HG03571 (cell line): ENCODE data around the gene SHCBP1L.

ENCODE experiments used
- ATAC-seq: cut with Tn5 transposase; IDR thresholded peaks from one replicate; pipeline ENCODE4 v1.9.1; 2021; ENCODE audit not compliant: unreplicated experiment

The SHCBP1L gene

DNA sequence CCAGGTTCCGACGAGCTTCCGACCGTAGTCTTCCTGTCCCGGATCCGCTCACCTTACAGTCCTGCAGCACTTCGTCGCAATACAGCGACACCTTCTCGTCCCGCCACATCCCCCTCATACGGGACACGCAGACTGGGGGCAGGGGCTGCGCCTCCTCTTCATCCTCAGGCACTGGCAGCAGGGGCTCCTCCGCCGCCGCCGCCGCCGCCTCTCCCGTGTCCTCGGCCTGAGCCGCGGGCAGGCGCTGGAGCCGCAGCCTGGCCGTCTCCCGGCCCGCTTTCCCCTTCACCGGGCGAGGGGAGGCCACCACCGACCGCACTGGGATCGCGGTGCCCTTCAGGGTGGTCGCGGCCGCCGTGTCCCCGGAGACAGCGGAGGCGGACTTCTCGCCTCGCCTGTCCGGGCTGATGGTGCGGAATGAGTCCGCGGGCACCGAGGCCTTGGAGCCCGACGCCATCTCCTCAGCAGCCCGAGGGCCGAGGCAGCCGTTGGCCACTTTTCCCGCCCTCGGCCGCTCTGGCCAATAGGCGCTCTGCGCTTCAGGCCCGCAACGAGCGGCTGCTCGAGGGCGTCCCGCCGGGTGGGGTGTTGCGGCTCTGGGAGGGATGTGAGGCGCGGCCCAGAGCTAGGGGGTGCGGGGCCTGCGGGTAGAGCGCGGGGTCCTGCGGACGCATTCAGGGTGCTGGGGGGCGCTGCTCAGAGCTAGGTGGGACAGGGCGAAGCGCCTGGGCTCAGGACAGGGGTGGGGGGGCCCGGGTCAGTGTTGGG lies at the start of gene SHCBP1L:
Gene SHCBP1L (minus strand): TSS at position 490 of the 768 bp plus-strand sequence. CDS start 33 bp downstream, at position 457.
- ATAC-seq = no peak

DNA sequence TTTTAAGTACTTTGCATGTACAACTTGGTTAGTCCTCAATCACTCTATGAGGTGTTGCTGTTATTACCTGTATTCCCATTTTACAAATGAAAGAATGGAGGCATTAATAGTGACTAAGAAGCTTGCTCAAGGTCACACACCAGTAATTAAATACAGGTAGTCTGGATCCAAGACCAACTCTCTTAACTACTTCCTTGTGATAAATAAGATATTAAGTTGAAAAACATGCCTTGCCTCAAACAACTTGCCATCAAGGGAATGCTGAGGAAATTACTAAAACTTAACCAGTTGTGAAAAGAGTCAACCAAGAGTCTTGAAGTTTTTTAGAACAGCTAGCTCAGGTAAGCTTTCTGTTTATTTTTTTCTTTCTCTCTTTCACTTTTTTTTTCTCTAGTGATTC lies 49.3 kb upstream of the SHCBP1L start:
- ATAC-seq = no peak

DNA sequence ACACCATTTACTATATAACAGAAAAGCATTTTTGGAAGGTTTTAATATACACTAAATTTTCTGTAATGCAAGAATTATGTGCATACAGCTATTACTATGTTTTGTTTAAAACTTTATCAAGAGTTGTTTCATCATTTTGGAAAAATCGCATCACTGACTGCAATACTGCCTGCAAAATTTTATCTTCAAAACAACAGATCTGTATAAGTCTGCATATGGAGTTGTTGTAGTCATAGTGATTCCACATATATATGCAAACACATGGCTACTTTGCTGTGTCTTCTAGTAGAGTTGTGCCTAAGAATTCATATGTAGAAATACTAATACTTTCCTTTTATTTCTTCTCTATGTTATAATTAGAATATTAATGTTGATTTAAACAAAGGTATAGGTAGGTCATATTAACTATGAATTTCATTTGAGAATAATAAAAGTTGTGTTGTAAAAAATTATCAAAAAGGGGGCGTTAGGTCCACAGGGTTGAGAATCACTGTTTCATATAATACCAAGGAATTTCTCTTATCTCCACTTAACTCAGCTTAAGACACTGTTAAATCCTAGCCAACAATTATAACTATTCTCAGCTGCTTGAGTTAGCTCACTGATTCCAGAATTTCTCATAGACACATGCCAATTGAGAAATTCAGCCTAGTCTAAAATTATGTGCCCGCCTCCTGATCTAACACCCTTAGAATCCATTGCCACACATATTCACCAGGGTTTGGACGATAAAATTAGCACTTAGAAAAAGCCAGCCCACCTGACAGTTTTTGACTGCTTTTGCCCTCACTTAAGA lies 47.4 kb upstream of the SHCBP1L start:
- ATAC-seq = no peak

DNA sequence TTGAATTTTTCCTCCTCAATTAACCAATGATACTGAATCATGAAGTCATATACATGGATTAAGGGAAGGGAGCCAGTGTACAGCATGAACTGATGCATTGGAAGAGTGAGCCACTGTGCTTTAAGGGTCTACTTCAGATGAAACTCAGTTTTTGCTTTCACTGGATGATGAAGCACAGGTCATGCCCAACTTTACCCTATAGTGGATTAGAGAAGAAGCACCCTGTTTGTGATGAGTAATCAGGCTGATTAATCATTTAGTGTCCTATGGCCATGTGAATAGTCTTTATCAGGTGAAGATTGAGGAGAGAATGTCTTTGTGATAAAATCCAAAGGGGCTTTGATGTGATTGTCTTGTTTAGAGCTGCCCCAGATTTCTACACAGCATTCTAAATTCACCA lies 45.5 kb upstream of the SHCBP1L start:
- ATAC-seq = no peak

DNA sequence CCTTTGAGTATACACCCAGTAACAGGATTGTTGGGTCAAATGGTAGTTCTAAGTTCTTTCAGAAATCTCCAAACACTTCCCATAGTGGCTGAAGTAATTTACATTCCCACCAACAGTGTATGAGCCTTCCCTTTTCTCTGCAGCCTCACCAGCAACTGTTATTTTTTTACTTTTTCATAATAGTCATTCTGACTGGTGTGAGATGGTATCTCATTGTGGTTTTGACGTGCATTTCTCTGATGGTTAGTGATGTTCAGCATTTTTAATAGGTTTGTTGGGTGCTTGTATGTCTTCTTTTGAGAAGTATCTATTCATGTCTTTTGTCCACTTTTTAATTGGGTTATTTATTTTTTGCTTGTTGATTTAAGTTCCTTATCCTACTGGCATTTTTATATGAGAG lies 43.9 kb upstream of the SHCBP1L start:
- no peak for ATAC-seq

DNA sequence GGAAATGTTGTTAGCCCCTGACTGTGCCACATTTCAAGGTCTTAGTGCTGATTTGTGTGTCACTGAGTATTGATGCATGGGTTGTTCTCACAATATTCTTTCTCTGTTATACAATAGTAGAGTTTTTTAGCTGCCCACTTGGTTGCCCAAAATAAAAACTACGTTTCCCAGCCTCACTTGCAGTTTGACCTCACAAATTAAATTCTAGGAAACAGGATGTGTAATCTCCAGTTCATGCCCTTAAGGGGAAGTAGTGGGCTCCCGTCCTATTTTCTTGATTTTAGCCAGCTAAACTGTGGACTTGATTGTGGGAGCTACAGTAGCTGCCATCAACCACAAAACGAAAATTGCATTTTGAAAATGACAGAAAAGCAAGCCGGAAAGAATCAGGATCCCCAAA lies 42.9 kb upstream of the SHCBP1L start:
- ATAC-seq = no peak

DNA sequence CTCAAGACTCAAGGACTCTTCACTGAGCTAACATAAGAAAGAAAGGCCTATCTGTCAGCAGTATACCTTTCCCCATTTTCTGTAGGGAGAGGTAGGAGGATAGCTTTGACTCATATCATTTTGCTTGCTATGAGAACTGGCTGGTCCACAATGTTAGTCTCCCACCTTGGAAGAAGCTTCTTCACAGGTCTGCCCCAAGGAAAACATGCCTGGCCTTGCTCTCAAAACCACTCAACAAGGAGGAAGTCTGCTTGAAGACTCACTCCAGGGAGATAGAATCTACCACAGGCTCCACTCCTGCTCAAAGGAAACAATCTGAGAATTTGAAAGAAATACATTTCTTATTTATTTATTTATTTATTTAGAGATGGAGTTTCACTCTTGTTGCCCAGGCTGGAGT lies 40.8 kb upstream of the SHCBP1L start:
- no peak for ATAC-seq

DNA sequence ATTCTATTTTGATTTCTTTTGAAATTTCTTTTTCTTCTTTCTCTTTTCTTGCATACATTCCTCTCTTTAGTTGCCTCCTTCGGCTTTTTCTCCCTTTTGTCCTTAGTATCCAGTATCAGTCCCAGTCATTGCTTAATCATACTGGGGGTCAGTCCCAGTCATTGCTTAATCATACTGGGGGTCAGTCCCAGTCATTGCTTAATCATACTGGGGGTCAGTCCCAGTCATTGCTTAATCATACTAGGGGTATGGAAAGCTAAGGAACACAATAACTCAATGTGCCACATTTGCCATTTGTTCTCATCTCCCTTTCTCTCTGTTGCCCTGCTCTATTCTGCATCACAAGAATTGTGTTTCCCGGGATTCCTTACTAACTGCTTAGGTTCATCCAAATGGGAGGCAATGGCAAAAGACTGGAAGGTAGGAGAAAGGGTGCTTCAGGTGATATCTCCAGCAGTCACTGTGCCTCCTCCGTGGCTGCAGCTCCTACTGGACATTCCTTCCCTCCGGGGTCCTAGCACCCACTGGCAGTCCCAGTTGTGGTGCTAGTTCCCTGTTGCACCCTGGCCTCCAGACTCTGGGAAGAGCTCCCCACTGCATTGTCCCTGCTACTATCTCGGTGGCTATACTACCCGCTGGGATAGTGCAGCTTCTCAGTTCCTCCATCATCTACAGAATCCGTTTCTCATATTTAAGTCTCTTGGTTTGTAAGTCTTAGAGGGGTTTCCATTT lies 37.6 kb upstream of the SHCBP1L start:
- ATAC-seq = no peak

DNA sequence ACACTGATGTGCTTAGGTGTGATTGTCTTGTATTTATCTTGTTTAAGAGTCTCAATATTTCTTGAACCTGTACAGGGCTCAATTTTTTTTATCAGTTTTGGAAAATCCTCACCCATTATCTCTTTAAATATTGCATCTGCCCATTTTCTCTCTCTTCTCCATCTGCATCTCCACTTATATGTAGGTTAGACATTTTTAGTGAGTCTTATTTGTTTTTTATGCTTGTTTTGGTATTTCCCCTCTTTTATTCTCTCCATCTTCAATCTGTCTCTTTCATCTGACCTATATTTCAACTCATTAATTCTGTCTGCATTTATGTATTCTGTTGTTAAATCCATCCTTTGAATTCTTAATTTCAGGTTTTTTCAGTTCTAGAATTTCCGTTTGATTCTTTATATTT lies 32.9 kb upstream of the SHCBP1L start:
- ATAC-seq = no peak

DNA sequence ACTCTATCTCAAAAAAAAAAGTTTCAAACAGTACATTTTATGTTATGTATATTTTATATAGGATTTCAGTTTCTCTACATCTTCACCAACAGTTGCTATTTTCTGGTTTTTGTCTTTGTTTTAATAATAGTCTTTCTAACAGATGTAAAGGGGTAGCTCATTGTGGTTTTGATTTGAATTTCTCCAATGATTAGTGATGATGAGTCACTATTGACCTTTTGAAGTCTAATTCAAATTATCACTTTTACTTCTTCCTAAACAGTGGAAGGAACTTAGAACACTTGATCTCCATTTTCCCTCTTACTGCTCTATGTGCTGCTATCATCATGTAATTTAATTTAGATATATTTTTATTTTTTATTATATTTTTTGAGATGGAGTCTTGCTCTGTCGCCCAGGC lies 31.7 kb upstream of the SHCBP1L start:
- ATAC-seq = no peak

DNA sequence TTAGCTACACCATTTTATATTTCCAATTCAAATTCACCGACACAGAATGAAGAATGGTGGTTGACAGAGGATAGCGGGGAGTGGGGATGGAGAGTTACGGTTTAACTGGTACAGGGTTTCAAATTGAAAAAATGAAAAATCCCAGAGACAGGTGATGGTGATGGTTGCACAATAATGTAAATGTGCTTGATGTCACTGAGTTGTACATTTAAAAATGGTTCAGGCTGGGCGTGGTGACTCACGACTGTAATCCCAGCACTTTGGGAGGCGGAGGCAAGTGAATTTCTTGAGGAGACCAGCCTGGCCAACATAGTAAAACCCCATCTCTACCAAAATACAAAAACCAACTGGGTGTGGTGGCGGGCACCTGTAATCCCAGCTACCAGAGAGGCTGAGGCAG lies 31.2 kb upstream of the SHCBP1L start:
- ATAC-seq = no peak

DNA sequence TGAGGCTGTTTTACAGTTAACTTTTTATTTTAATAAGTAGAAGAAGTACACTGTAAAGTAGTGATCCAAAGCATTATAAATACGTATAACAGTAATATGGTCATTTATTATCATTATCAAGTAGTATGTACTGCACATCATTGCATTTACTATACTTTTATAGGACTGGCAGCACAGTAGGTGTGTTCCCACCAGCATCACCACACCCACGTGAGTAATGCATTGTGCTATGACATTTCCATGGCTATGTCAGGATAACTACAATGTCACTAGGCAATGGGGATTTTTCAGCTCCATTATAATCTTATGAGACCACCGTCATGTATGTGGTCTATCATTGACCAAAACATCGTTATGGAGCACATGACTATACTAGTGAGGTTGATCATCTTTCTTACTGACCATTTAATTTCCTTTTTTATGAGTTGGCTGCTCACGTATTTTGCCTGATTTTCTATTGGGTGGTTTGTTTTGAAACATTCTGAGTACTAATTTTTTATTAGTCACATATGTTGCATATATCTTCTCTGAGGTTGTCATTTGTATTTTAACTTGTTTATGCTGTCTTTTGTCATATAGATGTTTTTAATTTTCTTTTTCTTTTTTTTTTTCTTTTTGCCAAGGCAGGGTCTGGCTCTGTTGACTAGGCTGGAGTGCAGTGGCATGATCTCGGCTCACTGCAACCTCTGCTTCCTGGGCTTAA lies 25.3 kb upstream of the SHCBP1L start:
- ATAC-seq = no peak

DNA sequence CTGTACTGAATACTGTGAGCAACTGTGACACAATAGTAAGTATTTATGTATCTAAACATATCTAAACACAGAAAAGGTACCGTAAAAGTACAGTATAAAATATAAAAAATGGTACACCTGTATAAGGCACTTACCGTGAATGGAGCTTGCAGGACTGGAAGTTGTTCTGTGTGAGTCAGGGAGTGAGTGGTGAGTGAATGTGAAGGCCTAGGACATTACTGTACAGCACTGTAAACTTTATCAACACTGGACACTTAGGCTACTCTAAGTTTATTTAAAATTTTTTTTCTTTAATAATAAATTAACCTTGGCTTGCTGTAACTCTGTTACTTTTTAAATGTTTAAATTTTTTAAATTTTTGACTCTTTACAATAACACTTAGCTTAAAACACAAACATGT lies 24.5 kb upstream of the SHCBP1L start:
- ATAC-seq = no peak

DNA sequence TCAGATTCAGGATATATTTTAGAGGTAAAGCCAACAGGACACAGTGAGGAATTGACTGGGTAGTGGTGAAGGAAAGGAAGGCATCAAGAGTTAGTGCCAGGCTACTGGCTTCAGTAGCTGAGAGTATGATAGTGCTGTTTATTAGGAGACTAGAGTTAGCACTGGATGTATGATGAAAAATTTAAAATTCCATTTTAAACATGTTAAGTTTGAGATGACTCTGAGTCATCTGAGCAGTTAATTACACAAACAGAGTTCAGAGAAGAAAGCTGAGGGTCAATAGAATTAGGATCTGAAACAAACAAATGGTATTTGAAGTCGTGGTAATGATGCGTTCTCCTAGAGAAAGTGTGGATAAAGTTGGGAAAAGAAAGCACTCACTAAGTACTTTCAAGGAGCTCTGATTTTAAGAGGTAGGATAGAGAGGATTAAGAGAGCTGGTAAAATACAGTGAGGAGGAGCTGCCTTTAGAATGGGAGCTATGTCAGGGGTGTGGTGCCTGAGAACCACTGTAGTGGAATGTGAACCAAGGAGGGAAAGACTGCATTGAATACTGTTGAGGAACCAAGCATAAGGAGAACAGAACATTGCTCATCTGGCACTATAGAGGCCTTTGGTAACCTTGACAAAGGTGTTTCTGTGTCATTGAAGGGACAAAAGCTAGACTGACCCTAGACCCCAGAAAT lies 21.7 kb upstream of the SHCBP1L start:
- no peak for ATAC-seq

DNA sequence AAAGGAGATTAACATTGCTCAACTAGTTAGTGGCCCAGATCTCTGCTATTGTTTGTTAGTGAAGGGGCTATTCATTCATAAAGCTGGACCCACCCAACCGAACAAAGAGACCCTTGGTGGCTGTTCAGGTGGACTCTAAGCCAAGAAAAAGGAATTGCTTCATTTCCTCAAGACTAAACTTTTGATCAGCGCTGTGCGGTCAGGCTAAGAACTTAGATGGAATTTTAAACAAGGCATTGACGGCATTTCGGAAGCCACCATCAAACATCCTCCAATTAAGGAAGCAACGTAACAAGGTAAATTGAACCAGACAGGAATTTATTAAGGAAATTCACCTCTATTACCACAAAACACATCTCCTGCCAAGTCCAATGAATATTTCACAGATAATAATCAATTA lies 19.9 kb upstream of the SHCBP1L start:
- no peak for ATAC-seq

DNA sequence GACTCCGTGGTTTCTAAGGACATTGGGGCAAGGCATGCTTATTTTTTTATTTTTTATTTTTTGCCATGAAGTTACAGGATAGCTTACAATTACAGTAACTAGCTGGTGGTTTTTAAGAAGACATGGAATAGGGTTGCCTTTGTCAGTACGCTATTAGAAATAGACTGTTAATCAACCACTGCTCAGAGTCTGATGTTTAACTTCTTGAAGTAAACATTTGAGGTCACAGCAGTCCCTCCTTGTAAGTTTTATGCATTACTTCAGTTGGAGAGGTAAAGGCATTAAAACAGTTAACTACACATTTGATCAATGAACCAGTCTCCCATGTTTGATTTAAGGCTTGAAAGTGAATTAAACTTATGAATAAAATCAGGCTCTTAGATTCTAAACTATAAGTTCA lies 19.3 kb upstream of the SHCBP1L start:
- no peak for ATAC-seq

DNA sequence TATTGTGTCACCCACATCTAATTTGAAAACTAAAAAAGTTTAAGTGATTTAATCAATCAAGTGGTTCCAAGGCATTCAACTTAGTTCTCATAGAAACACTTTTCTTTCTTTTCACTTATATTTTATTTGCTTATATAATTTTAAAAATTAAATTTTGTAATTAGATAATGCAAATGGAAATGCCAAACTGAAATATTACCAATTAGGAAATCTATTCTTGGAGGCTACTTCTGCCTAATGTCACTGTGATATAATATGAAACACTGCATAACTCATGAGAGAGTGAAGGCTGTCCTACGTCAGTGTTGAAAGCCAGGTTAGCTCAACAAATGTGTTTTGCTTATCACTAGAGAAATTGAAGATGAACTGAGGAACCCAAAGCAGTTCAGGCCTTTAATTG lies 18.3 kb upstream of the SHCBP1L start:
- no peak for ATAC-seq

DNA sequence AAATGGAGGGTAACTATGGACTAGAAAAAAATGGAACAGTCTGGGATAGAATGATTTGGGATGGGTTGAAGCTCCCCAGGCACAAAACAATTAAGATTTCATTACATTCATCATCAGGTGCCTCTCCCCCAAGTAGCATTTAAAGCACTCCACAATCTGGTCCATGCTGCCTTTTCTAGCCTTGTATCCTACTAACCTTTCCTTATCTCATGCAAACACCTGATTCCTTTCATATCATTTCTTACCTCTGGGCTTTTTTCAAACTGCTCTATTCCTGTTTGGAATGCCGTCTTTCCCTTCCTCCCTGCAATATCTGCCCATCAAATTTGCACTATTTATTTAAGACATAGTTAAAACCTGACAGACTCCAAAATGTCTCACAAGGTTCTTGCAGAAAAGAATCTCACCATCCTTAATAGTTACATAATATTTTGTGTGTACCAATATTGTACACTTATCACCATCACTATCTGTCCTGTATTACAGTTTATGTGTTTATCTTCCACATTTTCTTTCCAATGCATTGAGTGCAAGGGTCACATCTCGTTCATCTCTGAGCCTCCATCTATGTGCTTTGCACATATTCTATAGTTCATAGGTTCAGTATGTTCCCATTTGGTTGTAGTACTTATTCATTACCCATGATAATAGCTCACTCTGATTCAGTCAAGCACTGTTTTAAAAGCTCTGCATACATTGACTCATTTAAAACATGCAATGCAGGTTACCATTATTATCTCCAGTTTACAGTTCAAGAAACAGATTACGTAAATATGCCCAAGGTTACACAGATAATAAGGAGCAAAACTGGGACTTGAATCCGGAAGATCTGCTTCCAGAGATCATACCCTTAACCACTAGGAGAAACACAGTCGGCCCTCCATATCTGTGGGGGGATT lies 16.1 kb upstream of the SHCBP1L start:
- ATAC-seq = no peak

DNA sequence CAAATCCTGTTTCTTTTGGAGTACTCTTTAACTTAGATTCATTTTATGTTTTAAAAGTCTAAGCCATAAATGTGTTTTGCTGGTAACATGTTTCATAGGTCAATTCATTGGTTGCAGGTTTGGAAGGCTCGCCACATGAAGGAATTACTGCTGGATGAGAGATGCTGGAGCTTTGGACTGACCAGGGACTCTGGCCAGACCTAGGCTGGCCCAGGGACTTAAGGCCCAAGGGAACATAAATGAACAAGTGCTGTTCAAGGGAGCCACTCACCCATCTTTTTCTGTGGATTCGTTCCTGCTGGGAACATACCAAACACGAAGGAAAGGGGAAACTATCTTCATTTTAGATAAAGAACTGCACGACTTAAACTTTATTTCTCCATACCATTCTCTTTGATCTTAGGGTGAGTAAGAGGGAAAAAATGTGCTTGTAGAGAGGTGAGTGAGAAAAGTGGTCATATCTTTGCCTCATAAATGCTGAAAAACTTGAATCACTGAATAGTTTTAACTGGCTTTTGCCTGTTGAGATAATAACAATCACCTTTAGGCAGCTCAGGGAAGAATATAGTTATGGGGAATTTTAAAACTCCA lies 15.3 kb upstream of the SHCBP1L start:
- ATAC-seq = no peak
